Lung (tissue), 12 donors: ENCODE measurements around the gene SPOCD1. TPM values are rescaled to one million over a fixed set of nuclear protein-coding genes. Genes with fewer than 3 reads are reported as not detected.

ENCODE experiments used
- ATAC-seq: fragments of 200-7000 bp; cut with Tn5 transposase; one replicate; pipeline ENCODE4 v1.9.1; 2020; ENCODE audit warnings: moderate number of reproducible peaks; ENCODE audit not compliant: insufficient read depth, low FRiP score
- DNase-seq, 3 donors: peaks; one replicate each; pipeline ENCODE4 v3.0.0-alpha.2; 2013 to 2017
- H3K27ac ChIP-seq, 2 donors: one replicate each; pipeline ENCODE4 v1.5.1; 2013; ENCODE audit warnings: mild to moderate bottlenecking in 2 of 2, moderate library complexity in 2 of 2, control low read depth in 1 of 2, inconsistent platforms in 1 of 2, low read depth in 1 of 2, low read length in 1 of 2
- H3K27me3 ChIP-seq, 3 donors: one replicate each; pipeline ENCODE4 v1.5.1; 2013; ENCODE audit warnings: low read length in 2 of 3; ENCODE audit not compliant: control insufficient read depth in 3 of 3, insufficient read depth in 3 of 3
- H3K36me3 ChIP-seq, 4 donors: one replicate each; pipeline ENCODE4 v1.5.1; 2013; ENCODE audit warnings: low read length in 4 of 4, mild to moderate bottlenecking in 1 of 4, moderate library complexity in 1 of 4; ENCODE audit not compliant: control insufficient read depth in 4 of 4, insufficient read depth in 4 of 4
- H3K4me1 ChIP-seq, 5 donors: one replicate each; pipeline ENCODE4 v1.5.1; 2013; ENCODE audit warnings: low read length in 5 of 5, mild to moderate bottlenecking in 2 of 5, moderate library complexity in 1 of 5; ENCODE audit not compliant: control insufficient read depth in 5 of 5, insufficient read depth in 5 of 5
- H3K4me3 ChIP-seq: one replicate; pipeline ENCODE4 v1.5.1; 2013; ENCODE audit warnings: mild to moderate bottlenecking, control low read depth, moderate library complexity
- H3K9ac ChIP-seq, 2 donors: one replicate each; pipeline ENCODE4 v1.5.1; 2013; ENCODE audit warnings: low read length in 2 of 2, control low read depth in 1 of 2; ENCODE audit not compliant: insufficient read depth in 1 of 2
- H3K9me3 ChIP-seq, 4 donors: one replicate each; pipeline ENCODE4 v1.5.1; 2013; ENCODE audit warnings: low read length in 3 of 4, mild to moderate bottlenecking in 1 of 4, moderate library complexity in 1 of 4; ENCODE audit not compliant: control insufficient read depth in 4 of 4, insufficient read depth in 3 of 4
- WGBS, 2 donors: extraction: QIAGEN DNeasy Blood & Tissue Kit; methylation state at CpG; one replicate each; pipeline ENCODE4 v1.1.7; 2013; 5-methylcytosine and 5-hydroxymethylcytosine counted together
- polyA plus RNA-seq, 2 donors: library from polyadenylated mRNA; stranded (reverse); fragments of 200-250 nt; gene quantifications; one replicate each; pipeline ENCODE4 v1.2.1, GENCODE V29; 2013
- total RNA-seq, 2 donors: library from RNA; depleted of rRNA in 1 of 2; stranded (reverse); fragments of >200 nt in 1 of 2; gene quantifications; one replicate each; pipeline ENCODE4 v1.2.1, GENCODE V29; 2014 to 2021
- TF ChIP-seq, protein P1 (sequence below): IDR thresholded peaks from 2 replicates; pipeline ENCODE4 v1.5.1; 2012; ENCODE audit warnings: mild to moderate bottlenecking; ENCODE audit errors: control extremely low read depth, extremely low read depth
- donor health status: control.
- donor health status: control.
- donor health status: Bipolar disorder and iron deficiency.
- donor health status: healthy.
- donor health status: DM: yes; HTN: yes; CAD: no.

The SPOCD1 gene
- total and polyA plus RNA-seq, 4 donors, result 0.51 to 15.7 (median 8.4) TPM

DNA sequence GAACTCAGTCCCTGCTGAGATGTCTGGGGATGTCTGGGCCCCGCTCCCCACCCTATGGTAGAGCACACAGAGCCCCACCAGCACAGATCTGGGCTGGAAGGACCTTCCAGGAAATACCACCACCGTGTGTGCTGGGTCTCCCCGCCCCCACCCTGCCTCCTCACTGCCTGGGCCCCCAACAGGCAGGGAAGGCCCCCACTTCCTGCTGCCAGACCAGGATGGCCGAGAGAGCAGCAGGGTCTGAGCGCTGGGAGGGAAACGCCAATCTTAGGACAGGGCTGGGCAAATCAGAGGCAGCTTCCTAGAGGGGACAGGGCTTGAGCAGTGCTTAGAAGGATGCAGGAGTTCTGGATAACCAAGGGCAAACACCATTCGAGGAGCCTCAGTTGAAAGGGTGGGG, 63.6 kb downstream of the SPOCD1 start:
- Histone ChIP-seq H3K27me3 (no peaks in the 10 kb centered on the region), H3K36me3 (no peaks in the 10 kb centered on the region), H3K4me1 (peaks cover 0 to 59% (median 21%) of the 10 kb centered on the region in 5 donors), H3K4me3 (no peak overlapping the region), H3K27ac (no peak overlapping the region), H3K9ac (no peak overlapping the region), H3K9me3 (no peaks in the 10 kb centered on the region)
- ATAC-seq (no peak), DNase-seq (peak in 1 of 3 donors; percentile 64)
- TF ChIP-seq, protein P1, sequence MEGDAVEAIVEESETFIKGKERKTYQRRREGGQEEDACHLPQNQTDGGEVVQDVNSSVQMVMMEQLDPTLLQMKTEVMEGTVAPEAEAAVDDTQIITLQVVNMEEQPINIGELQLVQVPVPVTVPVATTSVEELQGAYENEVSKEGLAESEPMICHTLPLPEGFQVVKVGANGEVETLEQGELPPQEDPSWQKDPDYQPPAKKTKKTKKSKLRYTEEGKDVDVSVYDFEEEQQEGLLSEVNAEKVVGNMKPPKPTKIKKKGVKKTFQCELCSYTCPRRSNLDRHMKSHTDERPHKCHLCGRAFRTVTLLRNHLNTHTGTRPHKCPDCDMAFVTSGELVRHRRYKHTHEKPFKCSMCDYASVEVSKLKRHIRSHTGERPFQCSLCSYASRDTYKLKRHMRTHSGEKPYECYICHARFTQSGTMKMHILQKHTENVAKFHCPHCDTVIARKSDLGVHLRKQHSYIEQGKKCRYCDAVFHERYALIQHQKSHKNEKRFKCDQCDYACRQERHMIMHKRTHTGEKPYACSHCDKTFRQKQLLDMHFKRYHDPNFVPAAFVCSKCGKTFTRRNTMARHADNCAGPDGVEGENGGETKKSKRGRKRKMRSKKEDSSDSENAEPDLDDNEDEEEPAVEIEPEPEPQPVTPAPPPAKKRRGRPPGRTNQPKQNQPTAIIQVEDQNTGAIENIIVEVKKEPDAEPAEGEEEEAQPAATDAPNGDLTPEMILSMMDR, result no peak
- WGBS, 2 donors, result 37 to 42% methylated on average over 7 of the region's 7 CpGs

DNA sequence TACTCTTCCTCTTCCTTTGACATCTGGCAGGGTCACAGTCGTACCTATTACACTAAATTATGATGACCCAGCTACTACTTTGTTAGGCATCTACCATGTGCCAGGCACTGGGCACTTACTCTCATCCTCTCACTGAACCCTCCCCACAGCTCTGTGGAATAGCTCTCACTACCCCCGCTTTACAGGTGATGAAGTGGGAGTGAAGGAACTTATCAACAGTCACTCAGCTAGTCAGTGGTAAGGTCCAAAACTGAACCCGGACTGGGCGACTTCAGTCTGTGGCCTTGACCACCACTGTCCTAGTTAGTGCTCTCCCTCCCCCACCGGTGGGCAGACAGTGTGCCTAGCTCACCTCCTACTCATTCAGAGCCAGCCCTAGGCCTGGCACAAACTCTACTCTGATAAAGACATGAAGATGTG, 64.0 kb downstream of the SPOCD1 start:
- Histone ChIP-seq H3K9me3 (no peaks in the 10 kb centered on the region), H3K4me3 (no peak overlapping the region), H3K9ac (no peak overlapping the region), H3K4me1 (peaks cover 0 to 62% (median 25%) of the 10 kb centered on the region in 5 donors), H3K36me3 (no peaks in the 10 kb centered on the region), H3K27ac (no peak overlapping the region), H3K27me3 (no peaks in the 10 kb centered on the region)
- WGBS, 2 donors, result 73 to 76% methylated on average over 5 of the region's 5 CpGs
- DNase-seq (no peak), ATAC-seq (no peak)
- TF ChIP-seq, protein P1, result no peak

DNA sequence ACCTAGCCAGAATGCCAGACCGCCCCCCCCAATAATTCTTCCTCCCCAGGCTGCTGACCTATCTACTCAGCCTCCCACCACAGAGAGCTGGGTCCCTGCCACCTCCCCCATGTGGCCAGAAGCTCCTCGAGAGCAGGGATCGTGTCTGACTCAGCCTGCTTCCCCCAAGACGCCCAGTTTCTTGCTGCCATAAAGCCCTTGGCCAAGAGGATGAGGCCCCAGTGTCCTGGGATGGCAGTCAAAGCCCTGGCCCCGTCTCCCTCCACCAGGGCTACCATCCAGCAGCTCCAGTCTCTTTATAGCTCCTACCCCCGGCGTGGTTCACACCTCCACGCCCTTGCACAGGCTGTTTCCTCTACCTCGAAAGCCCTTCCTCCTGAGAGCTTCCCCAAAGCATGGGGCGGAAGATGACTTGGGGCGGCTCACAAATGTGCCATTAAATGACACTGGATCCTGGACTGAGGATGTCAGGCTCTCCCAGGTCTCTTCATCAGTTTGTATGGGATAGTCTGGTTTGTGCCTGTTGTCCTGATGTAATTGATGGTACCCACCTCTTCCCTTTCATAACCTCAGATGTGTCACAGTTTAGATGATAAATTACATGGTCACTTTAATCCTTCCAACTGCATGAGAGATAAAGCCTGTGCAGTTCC, 64.8 kb downstream of the SPOCD1 start:
- 24 to 40% methylated on average over 10 to 11 of the region's 11 CpGs for WGBS, 2 donors
- no peak overlapping the region for H3K4me3 ChIP-seq
- TF ChIP-seq, protein P1, result no peak
- no peak overlapping the region for H3K9ac ChIP-seq
- no peaks in the 10 kb centered on the region for H3K9me3 ChIP-seq
- no peaks in the 10 kb centered on the region for H3K36me3 ChIP-seq
- H3K4me1 ChIP-seq, result peaks cover 0 to 70% (median 33%) of the 10 kb centered on the region in 5 donors
- H3K27me3 ChIP-seq, result no peaks in the 10 kb centered on the region
- ATAC-seq, result no peak
- H3K27ac ChIP-seq, result no peak overlapping the region
- DNase-seq, result no peak
